ENCODE data around the gene TMEM63B.
A peak's percentile ranks its signal among the peaks of the same experiment; 100 is the strongest.
"Not testable (repeated sequence)": the region's sequence is repeated elsewhere in the genome, so short reads cannot be mapped to it uniquely, and the experiment has no call there.

Gene TMEM63B

DNA sequence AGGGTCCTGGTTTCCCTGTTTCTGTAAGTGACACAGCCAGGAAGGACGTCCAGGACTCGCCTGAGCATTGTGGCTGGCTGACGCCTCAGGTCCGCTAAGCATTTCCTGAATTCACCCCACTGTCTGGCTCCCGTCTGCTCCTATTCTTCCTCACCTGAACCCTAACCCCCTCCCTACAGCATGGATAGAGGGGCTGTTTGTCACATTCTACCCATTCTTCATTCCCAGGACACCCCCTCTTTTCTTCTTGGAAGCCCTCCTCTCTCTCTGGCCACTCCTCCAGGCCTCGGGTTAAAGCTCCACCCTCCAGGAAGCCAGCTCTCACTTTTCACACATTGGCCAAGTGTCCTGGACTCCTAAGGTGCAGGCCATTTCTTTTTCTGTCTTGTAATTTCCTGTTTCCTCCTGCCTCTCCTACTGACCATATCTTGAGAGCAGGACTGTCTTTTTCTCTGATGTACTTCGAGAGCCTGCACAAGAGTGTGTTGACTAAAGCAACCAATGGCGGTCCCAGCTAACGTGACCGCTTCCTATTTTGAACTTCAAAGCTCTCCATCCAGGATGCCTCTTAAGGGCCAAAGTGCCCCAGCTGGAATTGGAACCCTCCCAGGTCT lies 65.2 kb downstream of the TMEM63B start:
- no peaks in the 10 kb centered on the region for H3K27me3 ChIP-seq (ENCODE audit: insufficient read depth, low read length, poor library complexity, severe bottlenecking)
- peak overlapping the region; percentile 46 for H3K4me2 ChIP-seq (ENCODE audit: low read depth, low read length, poor library complexity, severe bottlenecking)
- TF ChIP-seq CTCF (conservative IDR thresholded peaks at IDR 0.05; ENCODE audit: low read length) = no peak
- no peak for TF ChIP-seq EZH2phosphoT487 (IDR thresholded peaks at IDR 0.05; ENCODE audit: borderline replicate concordance)
- H2AFZ ChIP-seq (ENCODE audit: low read length) = peak overlapping the region; percentile 85
- H3K9me3 ChIP-seq (ENCODE audit: insufficient read depth, low read depth, low read length) = no peaks in the 10 kb centered on the region
- H3K4me1 ChIP-seq (ENCODE audit: insufficient read depth, low read length, poor library complexity, severe bottlenecking) = peaks cover 11% of the 10 kb centered on the region
- no peak overlapping the region for H3K9ac ChIP-seq (ENCODE audit: low read depth, low read length, poor library complexity, severe bottlenecking)
- no peaks in the 10 kb centered on the region for H4K20me1 ChIP-seq (ENCODE audit: insufficient read depth, low read length, poor library complexity, severe bottlenecking)
- no peaks in the 10 kb centered on the region for H3K9me2 ChIP-seq (replicated peaks; ENCODE audit: low read depth, low read length)
- H3K36me3 ChIP-seq (ENCODE audit: insufficient read depth, low read length) = no peaks in the 10 kb centered on the region
- no peak overlapping the region for H3K4me3 ChIP-seq (ENCODE audit: low read length, poor library complexity, severe bottlenecking)
- no peaks in the 10 kb centered on the region for H3K79me2 ChIP-seq (ENCODE audit: insufficient read depth, low read length)
- no peaks in the 10 kb centered on the region for H3F3A ChIP-seq (ENCODE audit: low read depth)

DNA sequence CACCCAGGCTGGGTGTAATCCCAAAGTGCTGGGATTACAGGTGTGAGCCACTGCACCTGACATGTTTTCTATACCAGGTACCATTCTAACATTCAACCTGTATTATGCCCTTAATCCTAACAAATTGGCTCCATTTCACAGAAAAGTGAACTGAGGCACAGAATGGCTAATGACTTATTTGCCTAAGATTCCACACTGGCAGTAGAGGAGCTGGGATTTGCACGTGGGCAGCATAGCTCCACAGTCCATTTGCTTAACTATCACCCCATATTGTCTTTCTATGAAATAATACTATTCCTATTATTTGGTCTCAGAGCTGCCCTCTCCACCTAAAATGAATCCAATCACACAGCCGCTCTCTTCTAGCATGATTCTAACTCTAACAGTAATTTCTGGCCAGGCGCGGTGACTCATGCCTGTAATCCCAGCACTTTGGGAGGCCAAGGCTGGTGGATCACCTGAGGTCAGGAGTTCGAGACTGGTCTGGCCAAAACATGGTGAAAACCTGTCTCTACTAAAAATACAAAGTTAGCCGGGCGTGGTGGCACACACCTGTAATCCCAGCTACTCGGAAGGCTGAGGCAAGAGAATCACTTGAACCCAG lies 66.1 kb downstream of the TMEM63B start:
- Histone ChIP-seq H2AFZ (ENCODE audit: low read length) (no peak overlapping the region), H3K9me3 (ENCODE audit: insufficient read depth, low read depth, low read length) (no peaks in the 10 kb centered on the region), H3K4me2 (ENCODE audit: low read depth, low read length, poor library complexity, severe bottlenecking) (no peak overlapping the region), H3K27me3 (ENCODE audit: insufficient read depth, low read length, poor library complexity, severe bottlenecking) (no peaks in the 10 kb centered on the region), H3K9me2 (replicated peaks; ENCODE audit: low read depth, low read length) (no peaks in the 10 kb centered on the region), H3K9ac (ENCODE audit: low read depth, low read length, poor library complexity, severe bottlenecking) (no peak overlapping the region), H3K4me3 (ENCODE audit: low read length, poor library complexity, severe bottlenecking) (no peak overlapping the region), H3F3A (ENCODE audit: low read depth) (no peaks in the 10 kb centered on the region), H4K20me1 (ENCODE audit: insufficient read depth, low read length, poor library complexity, severe bottlenecking) (no peaks in the 10 kb centered on the region), H3K79me2 (ENCODE audit: insufficient read depth, low read length) (no peaks in the 10 kb centered on the region), H3K4me1 (ENCODE audit: insufficient read depth, low read length, poor library complexity, severe bottlenecking) (peaks cover 11% of the 10 kb centered on the region), H3K36me3 (ENCODE audit: insufficient read depth, low read length) (no peaks in the 10 kb centered on the region)
- no peak for TF ChIP-seq CTCF (conservative IDR thresholded peaks at IDR 0.05; ENCODE audit: low read length)
- TF ChIP-seq EZH2phosphoT487 (IDR thresholded peaks at IDR 0.05; ENCODE audit: borderline replicate concordance) = no peak

DNA sequence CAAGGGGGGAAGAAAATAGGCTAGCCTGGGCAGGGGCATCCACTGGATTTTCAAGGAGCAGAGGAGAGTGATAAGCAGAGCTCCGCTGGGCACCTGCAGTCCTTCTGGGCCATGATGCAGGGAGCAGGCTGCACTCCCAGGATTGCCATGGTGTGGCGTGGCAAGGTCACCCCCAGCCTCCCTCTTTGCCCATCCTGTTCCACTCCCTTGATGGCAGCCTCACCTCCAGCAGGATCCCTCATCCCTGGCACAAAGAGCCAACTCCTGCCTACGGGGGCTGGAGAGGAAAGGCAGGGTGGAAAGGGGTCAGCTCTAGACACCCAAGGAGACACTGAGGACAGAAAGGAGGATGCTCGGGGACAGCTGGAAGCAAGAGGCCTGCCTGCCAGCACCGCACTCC lies 67.0 kb downstream of the TMEM63B start:
- H3F3A ChIP-seq (ENCODE audit: low read depth) = no peaks in the 10 kb centered on the region
- TF ChIP-seq CTCF (conservative IDR thresholded peaks at IDR 0.05; ENCODE audit: low read length) (no peak), EZH2phosphoT487 (IDR thresholded peaks at IDR 0.05; ENCODE audit: borderline replicate concordance) (no peak)
- no peaks in the 10 kb centered on the region for H3K36me3 ChIP-seq (ENCODE audit: insufficient read depth, low read length)
- no peak overlapping the region for H3K4me2 ChIP-seq (ENCODE audit: low read depth, low read length, poor library complexity, severe bottlenecking)
- H3K9me2 ChIP-seq (replicated peaks; ENCODE audit: low read depth, low read length) = no peaks in the 10 kb centered on the region
- no peak overlapping the region for H3K4me3 ChIP-seq (ENCODE audit: low read length, poor library complexity, severe bottlenecking)
- H3K9ac ChIP-seq (ENCODE audit: low read depth, low read length, poor library complexity, severe bottlenecking) = no peak overlapping the region
- no peaks in the 10 kb centered on the region for H3K79me2 ChIP-seq (ENCODE audit: insufficient read depth, low read length)
- no peaks in the 10 kb centered on the region for H3K9me3 ChIP-seq (ENCODE audit: insufficient read depth, low read depth, low read length)
- H3K27me3 ChIP-seq (ENCODE audit: insufficient read depth, low read length, poor library complexity, severe bottlenecking) = no peaks in the 10 kb centered on the region
- no peaks in the 10 kb centered on the region for H4K20me1 ChIP-seq (ENCODE audit: insufficient read depth, low read length, poor library complexity, severe bottlenecking)
- no peak overlapping the region for H2AFZ ChIP-seq (ENCODE audit: low read length)
- H3K4me1 ChIP-seq (ENCODE audit: insufficient read depth, low read length, poor library complexity, severe bottlenecking) = peaks cover 11% of the 10 kb centered on the region

DNA sequence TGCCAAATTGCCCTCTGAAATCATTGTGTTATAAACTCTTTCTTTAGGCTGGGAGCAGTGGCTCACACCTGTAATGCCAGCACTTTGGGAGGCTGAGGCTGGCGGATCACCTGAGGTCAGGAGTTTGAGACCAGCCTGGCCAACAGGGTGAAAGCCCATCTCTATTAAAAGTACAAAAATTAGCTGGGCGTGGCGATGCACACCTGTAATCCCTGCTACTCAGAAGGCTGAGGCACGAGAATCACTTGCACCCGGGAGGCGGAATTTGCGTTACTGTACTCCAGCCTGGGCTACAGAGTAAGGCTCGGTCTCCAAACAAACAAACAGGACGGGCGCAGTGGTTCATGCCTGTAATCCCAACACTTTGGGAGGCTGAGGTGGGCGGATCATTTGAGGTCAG lies 69.0 kb downstream of the TMEM63B start:
- H3K4me2 ChIP-seq (ENCODE audit: low read depth, low read length, poor library complexity, severe bottlenecking); H4K20me1 ChIP-seq (ENCODE audit: insufficient read depth, low read length, poor library complexity, severe bottlenecking); H3K36me3 ChIP-seq (ENCODE audit: insufficient read depth, low read length); H3K9me3 ChIP-seq (ENCODE audit: insufficient read depth, low read depth, low read length); H3K9ac ChIP-seq (ENCODE audit: low read depth, low read length, poor library complexity, severe bottlenecking); H3K27me3 ChIP-seq (ENCODE audit: insufficient read depth, low read length, poor library complexity, severe bottlenecking); H3K79me2 ChIP-seq (ENCODE audit: insufficient read depth, low read length); H3K4me3 ChIP-seq (ENCODE audit: low read length, poor library complexity, severe bottlenecking); H3K9me2 ChIP-seq (replicated peaks; ENCODE audit: low read depth, low read length); H2AFZ ChIP-seq (ENCODE audit: low read length); H3F3A ChIP-seq (ENCODE audit: low read depth): not testable (repeated sequence)
- peaks cover 21% of the 10 kb centered on the region for H3K4me1 ChIP-seq (ENCODE audit: insufficient read depth, low read length, poor library complexity, severe bottlenecking)

All from Loucy (cell line).